ENCODE measurements around the gene LUC7L2.

DNA sequence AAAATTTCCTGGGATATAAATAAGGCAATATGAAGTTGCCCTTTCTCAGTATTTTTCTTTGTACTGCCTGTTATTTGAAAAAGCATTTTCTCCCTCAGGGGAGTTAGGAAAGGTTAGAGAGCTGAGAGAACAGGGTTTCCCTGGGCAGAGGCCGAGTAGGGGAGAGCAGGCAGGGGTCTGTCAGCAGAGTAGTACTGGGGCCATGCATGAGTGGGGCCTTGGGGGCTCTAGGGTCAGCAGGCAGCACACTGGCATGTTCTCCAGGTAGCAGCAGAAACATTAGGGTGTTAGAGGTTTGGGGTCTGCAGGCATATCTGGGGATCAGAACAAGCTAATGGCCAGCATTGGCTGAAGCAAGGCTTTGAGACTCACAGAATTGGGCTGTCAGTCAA, 67.3 kb downstream of the LUC7L2 start:
- TF ChIP-seq, protein P1, sequence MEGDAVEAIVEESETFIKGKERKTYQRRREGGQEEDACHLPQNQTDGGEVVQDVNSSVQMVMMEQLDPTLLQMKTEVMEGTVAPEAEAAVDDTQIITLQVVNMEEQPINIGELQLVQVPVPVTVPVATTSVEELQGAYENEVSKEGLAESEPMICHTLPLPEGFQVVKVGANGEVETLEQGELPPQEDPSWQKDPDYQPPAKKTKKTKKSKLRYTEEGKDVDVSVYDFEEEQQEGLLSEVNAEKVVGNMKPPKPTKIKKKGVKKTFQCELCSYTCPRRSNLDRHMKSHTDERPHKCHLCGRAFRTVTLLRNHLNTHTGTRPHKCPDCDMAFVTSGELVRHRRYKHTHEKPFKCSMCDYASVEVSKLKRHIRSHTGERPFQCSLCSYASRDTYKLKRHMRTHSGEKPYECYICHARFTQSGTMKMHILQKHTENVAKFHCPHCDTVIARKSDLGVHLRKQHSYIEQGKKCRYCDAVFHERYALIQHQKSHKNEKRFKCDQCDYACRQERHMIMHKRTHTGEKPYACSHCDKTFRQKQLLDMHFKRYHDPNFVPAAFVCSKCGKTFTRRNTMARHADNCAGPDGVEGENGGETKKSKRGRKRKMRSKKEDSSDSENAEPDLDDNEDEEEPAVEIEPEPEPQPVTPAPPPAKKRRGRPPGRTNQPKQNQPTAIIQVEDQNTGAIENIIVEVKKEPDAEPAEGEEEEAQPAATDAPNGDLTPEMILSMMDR (IDR thresholded peaks at IDR 0.05; ENCODE audit: low read length), result no peak
- TF ChIP-seq EZH2 (optimal IDR thresholded peaks at IDR 0.05; ENCODE audit: low read depth, low read length), result no peak
- TF ChIP-seq EZH2phosphoT487 (IDR thresholded peaks at IDR 0.05; ENCODE audit: low read length), result no peak

Measured in MM.1S (cell line).